ENCODE measurements around the gene FAM135A. TPM values are rescaled to one million over a fixed set of nuclear protein-coding genes. Genes with fewer than 3 reads are reported as not detected.

FAM135A gene
- total RNA-seq, 1 donor from 2014 or later = 22.5 TPM

Other genes starting within 250 kb of the FAM135A start
- gene COL9A1, start 110.4 kb upstream of the FAM135A start, total RNA-seq = not detected in 2 replicates
- gene SDHAF4, start 153.4 kb downstream of the FAM135A start, total RNA-seq = 4.1 TPM in 2 replicates